SK-N-SH (cell line): ENCODE data around the gene NRBF2. TPM values are rescaled to one million over a fixed set of nuclear protein-coding genes. Genes with fewer than 3 reads are reported as not detected.

Experiments
- CTCF ChIA-PET: fragments of 300-600, 350-600 bp; formaldehyde crosslinking; extraction: SDS; loops from one replicate; lab custom pipeline; 2021; lab: Yijun Ruan, JAX
- POLR2A ChIA-PET: fragments of 350-600 bp; sonication (Branson Sonifier 250); formaldehyde crosslinking; extraction: SDS; loops from one replicate; lab custom pipeline; 2020; ENCODE audit warnings: antibody characterized with exemption, inconsistent platforms; lab: Yijun Ruan, JAX
- DNase-seq: peaks from one replicate; pipeline ENCODE4 v3.0.0; 2012
- H2AFZ ChIP-seq: fragments of 200-600 bp; sonication (generic); 2 replicates; pipeline ENCODE4 v1.8.1; 2016; ENCODE audit warnings: antibody characterized with exemption, mild to moderate bottlenecking, low read depth
- H3F3A ChIP-seq: fragments of 200-600 bp; sonication (generic); replicated peaks from 2 replicates; pipeline ENCODE3; 2016; ENCODE audit warnings: antibody characterized with exemption, mild to moderate bottlenecking; ENCODE audit not compliant: insufficient read depth
- H3K27ac ChIP-seq, 2 experiments: fragments of 200-500 bp in 1 of 2; fragments of 200-600 bp in 1 of 2; sonication (Bioruptor generic) in 1 of 2; sonication (generic), shearing (Covaris generic) in 1 of 2; 2 replicates each; pipeline versions ENCODE4 v1.5.1 to v1.6.1; 2014 to 2016; ENCODE audit warnings: low read depth in 2 of 2, inconsistent platforms in 1 of 2, low read length in 1 of 2, mild to moderate bottlenecking in 1 of 2, mixed read lengths in 1 of 2
- H3K27me3 ChIP-seq: fragments of 200-600 bp; sonication (generic), shearing (Covaris generic); 2 replicates; pipeline ENCODE4 v1.6.1; 2016; ENCODE audit warnings: mixed run types; ENCODE audit not compliant: insufficient read depth
- H3K36me3 ChIP-seq, 2 experiments: fragments of 200-500 bp in 1 of 2; fragments of 200-600 bp in 1 of 2; sonication (Bioruptor generic) in 1 of 2; sonication (generic) in 1 of 2; replicated peaks in 1 of 2; 2 replicates each; pipeline versions ENCODE3 to v1.5.1; 2014 to 2016; ENCODE audit warnings: low read length in 1 of 2, mild to moderate bottlenecking in 1 of 2; ENCODE audit not compliant: insufficient read depth in 2 of 2, control insufficient read depth in 1 of 2
- H3K4me1 ChIP-seq, 2 experiments: fragments of 200-500 bp in 1 of 2; fragments of 200-600 bp in 1 of 2; sonication (Bioruptor generic) in 1 of 2; sonication (generic), shearing (Covaris generic) in 1 of 2; 2 replicates each; pipeline versions ENCODE4 v1.5.1 to v1.6.1; 2014 to 2016; ENCODE audit warnings: low read depth in 1 of 2, low read length in 1 of 2, mixed run types in 1 of 2; ENCODE audit not compliant: insufficient read depth in 2 of 2, control insufficient read depth in 1 of 2
- H3K4me2 ChIP-seq: fragments of 200-600 bp; sonication (generic), shearing (Covaris generic); 2 replicates; pipeline ENCODE4 v1.6.1; 2017; ENCODE audit warnings: mixed run types
- H3K4me3 ChIP-seq, 2 experiments: fragments of 200-500 bp in 1 of 2; fragments of 200-600 bp in 1 of 2; sonication (Bioruptor generic) in 1 of 2; sonication (generic), shearing (Covaris generic) in 1 of 2; 2 replicates each; pipeline versions ENCODE4 v1.5.1 to v1.8.1; 2014 to 2016; ENCODE audit warnings: low read depth in 2 of 2, inconsistent platforms in 1 of 2, low read length in 1 of 2, mild to moderate bottlenecking in 1 of 2, mixed read lengths in 1 of 2, moderate library complexity in 1 of 2
- H3K79me2 ChIP-seq: fragments of 200-600 bp; sonication (generic); 2 replicates; pipeline ENCODE4 v1.8.1; 2017; ENCODE audit warnings: mild to moderate bottlenecking; ENCODE audit not compliant: insufficient read depth
- H3K9ac ChIP-seq: fragments of 200-600 bp; sonication (generic); 2 replicates; pipeline ENCODE4 v1.6.1; 2017; ENCODE audit warnings: mixed run types
- H3K9me2 ChIP-seq: fragments of 200-600 bp; sonication (generic); 2 replicates; pipeline ENCODE4 v1.6.1; 2017; ENCODE audit warnings: mixed run types
- H3K9me3 ChIP-seq: fragments of 200-600 bp; sonication (generic); 2 replicates; pipeline ENCODE4 v1.6.1; 2017; ENCODE audit warnings: mixed run types, mild to moderate bottlenecking, moderate library complexity
- H4K20me1 ChIP-seq: fragments of 200-600 bp; sonication (generic); 2 replicates; pipeline ENCODE4 v1.6.1; 2017; ENCODE audit warnings: mild to moderate bottlenecking, mixed run types; ENCODE audit not compliant: insufficient read depth
- CHD2 ChIP-seq: fragments of 150-350 bp; IDR thresholded peaks from 2 replicates; pipeline ENCODE4 v1.6.1; 2018; ENCODE audit warnings: low read length; ENCODE audit not compliant: partially characterized antibody
- CTCF ChIP-seq: fragments of 200-600 bp; sonication (generic); IDR thresholded peaks from 2 replicates; pipeline ENCODE4 v1.6.1; 2017; ENCODE audit warnings: antibody characterized with exemption, mild to moderate bottlenecking, moderate library complexity
- EP300 ChIP-seq, 2 experiments: IDR thresholded peaks; 2 replicates each; pipeline versions ENCODE4 v1.4.0 to v1.6.1; 2012; ENCODE audit warnings: borderline replicate concordance in 1 of 2, low read depth in 1 of 2, low read length in 1 of 2
- FOSL2 ChIP-seq: IDR thresholded peaks from 2 replicates; pipeline ENCODE4 v1.4.0; 2012; ENCODE audit warnings: low read depth, mild to moderate bottlenecking, moderate library complexity, borderline replicate concordance
- FOXJ3 ChIP-seq: sonication (generic); formaldehyde crosslinking; IDR thresholded peaks from 2 replicates; pipeline ENCODE4 v1.5.1; 2020; ENCODE audit warnings: mild to moderate bottlenecking, missing genetic modification reagents
- GABPA ChIP-seq: IDR thresholded peaks from 2 replicates; pipeline ENCODE4 v1.4.0; 2012; ENCODE audit warnings: low read depth, mild to moderate bottlenecking
- GATA2 ChIP-seq: sonication (generic); formaldehyde crosslinking; IDR thresholded peaks from 2 replicates; pipeline ENCODE4 v1.5.0; 2020; ENCODE audit warnings: mild to moderate bottlenecking, missing genetic modification reagents
- MEF2A ChIP-seq: IDR thresholded peaks from 2 replicates; pipeline ENCODE4 v1.4.0; 2012; ENCODE audit warnings: low read depth, borderline replicate concordance
- MXI1 ChIP-seq: IDR thresholded peaks from 2 replicates; pipeline ENCODE4 v1.6.1; 2012; ENCODE audit warnings: mild to moderate bottlenecking, low read depth, low read length, improper control_type of control experiment
- NFIC ChIP-seq: IDR thresholded peaks from 2 replicates; pipeline ENCODE4 v1.4.0; 2012; ENCODE audit warnings: borderline replicate concordance
- NRF1 ChIP-seq: IDR thresholded peaks from 2 replicates; pipeline ENCODE4 v1.6.1; 2012; ENCODE audit warnings: low read depth, mild to moderate bottlenecking, low read length
- POLR2AphosphoS5 ChIP-seq: IDR thresholded peaks from 2 replicates; pipeline ENCODE4 v1.6.1; 2012; ENCODE audit warnings: low read depth, low read length
- RFX5 ChIP-seq: IDR thresholded peaks from 2 replicates; pipeline ENCODE4 v1.6.1; 2012; ENCODE audit warnings: mild to moderate bottlenecking, improper control_type of control experiment, low read length
- RXRA ChIP-seq: IDR thresholded peaks from 2 replicates; pipeline ENCODE4 v1.4.0; 2012; ENCODE audit warnings: low read depth, mild to moderate bottlenecking, borderline replicate concordance
- SIN3A ChIP-seq: IDR thresholded peaks from 2 replicates; pipeline ENCODE4 v1.6.1; 2012; ENCODE audit warnings: low read depth, mild to moderate bottlenecking, low read length, moderate library complexity, borderline replicate concordance
- SMC3 ChIP-seq: IDR thresholded peaks from 2 replicates; pipeline ENCODE4 v1.6.1; 2012; ENCODE audit warnings: low read depth, low read length, improper control_type of control experiment
- TEAD4 ChIP-seq: IDR thresholded peaks from 2 replicates; pipeline ENCODE4 v1.4.0; 2012; ENCODE audit warnings: mild to moderate bottlenecking, borderline replicate concordance; ENCODE audit not compliant: insufficient read depth
- USF2 ChIP-seq: fragments of 150-350 bp; IDR thresholded peaks from 2 replicates; pipeline ENCODE4 v1.6.1; 2017; ENCODE audit warnings: antibody characterized with exemption, low read length, low read depth, borderline replicate concordance
- YY1 ChIP-seq: IDR thresholded peaks from 2 replicates; pipeline ENCODE4 v1.4.0; 2012; ENCODE audit warnings: low read depth, mild to moderate bottlenecking
- polyA plus RNA-seq, 3 experiments: library from polyadenylated mRNA; depleted of rRNA; stranded (reverse); fragments of >200 nt; gene quantifications; 2 replicates each; pipeline ENCODE4 v1.2.3, GENCODE V29; 2012
- TF ChIP-seq, protein P1 (sequence below): IDR thresholded peaks from 2 replicates; pipeline ENCODE4 v1.6.1; 2012; ENCODE audit warnings: mild to moderate bottlenecking, low read depth, low read length, moderate library complexity
- TF ChIP-seq, protein P2 (sequence below): fragments of 150-350 bp; IDR thresholded peaks from 2 replicates; pipeline ENCODE4 v1.6.1; 2016; ENCODE audit warnings: mild to moderate bottlenecking, low read depth, low read length

The NRBF2 gene
- polyA plus RNA-seq, 1 of the 3 experiments (the other 2 are of a cell fraction): 8.9 TPM

DNA sequence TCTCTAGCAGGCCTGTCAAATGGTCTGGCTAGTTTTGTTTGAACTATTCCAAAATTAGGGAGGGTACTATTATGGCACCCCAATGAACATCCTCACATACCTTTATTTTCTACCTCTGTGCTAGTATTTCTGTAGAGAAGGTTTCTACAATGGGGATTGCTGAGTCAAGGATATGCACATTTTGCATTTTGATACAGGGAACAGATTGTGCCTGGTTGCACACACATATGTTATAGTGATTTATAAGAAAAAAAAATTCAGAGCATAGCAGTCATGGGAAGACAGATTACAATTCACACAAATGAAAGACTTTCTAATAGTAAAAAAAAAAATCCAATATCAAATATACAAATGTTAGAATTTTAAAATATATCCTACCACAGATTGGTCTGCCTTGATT is 14.1 kb upstream of the NRBF2 start:
- Histone ChIP-seq H3F3A (no peaks in the 10 kb centered on the region), H3K36me3 (no peaks in the 10 kb centered on the region), H4K20me1 (no peaks in the 10 kb centered on the region), H3K79me2 (no peaks in the 10 kb centered on the region), H3K9ac (no peak overlapping the region), H3K9me2 (no peaks in the 10 kb centered on the region), H3K4me2 (no peak overlapping the region), H3K27me3 (no peaks in the 10 kb centered on the region), H3K4me3 (no peak overlapping the region), H2AFZ (no peak overlapping the region)
- ChIA-PET CTCF (no interaction called here), POLR2A (interaction anchor here (0.6 kb wide), 1 partner anchor 510 kb away, joined by 3 read pairs; no protein-coding TSS in a partner anchor)
- no peak for DNase-seq
- TF ChIP-seq, protein P1, sequence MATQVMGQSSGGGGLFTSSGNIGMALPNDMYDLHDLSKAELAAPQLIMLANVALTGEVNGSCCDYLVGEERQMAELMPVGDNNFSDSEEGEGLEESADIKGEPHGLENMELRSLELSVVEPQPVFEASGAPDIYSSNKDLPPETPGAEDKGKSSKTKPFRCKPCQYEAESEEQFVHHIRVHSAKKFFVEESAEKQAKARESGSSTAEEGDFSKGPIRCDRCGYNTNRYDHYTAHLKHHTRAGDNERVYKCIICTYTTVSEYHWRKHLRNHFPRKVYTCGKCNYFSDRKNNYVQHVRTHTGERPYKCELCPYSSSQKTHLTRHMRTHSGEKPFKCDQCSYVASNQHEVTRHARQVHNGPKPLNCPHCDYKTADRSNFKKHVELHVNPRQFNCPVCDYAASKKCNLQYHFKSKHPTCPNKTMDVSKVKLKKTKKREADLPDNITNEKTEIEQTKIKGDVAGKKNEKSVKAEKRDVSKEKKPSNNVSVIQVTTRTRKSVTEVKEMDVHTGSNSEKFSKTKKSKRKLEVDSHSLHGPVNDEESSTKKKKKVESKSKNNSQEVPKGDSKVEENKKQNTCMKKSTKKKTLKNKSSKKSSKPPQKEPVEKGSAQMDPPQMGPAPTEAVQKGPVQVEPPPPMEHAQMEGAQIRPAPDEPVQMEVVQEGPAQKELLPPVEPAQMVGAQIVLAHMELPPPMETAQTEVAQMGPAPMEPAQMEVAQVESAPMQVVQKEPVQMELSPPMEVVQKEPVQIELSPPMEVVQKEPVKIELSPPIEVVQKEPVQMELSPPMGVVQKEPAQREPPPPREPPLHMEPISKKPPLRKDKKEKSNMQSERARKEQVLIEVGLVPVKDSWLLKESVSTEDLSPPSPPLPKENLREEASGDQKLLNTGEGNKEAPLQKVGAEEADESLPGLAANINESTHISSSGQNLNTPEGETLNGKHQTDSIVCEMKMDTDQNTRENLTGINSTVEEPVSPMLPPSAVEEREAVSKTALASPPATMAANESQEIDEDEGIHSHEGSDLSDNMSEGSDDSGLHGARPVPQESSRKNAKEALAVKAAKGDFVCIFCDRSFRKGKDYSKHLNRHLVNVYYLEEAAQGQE: no peak
- no peak for TF ChIP-seq GATA2 (CRISPR knock-in tag)
- no peak for TF ChIP-seq CTCF
- no peak for TF ChIP-seq NRF1
- TF ChIP-seq, all 33 proteins: peak for 0
- Histone ChIP-seq H3K9me3 (no peaks in the 10 kb centered on the region), H3K27ac (no peak overlapping the region), H3K4me1 (peaks cover 0 to 7% of the 10 kb centered on the region in 2 experiments; a peak in 1 of 4 replicates)

- H3K9ac ChIP-seq: no peak overlapping the region
- H3K4me3 ChIP-seq: no peak overlapping the region
- H3K27me3 ChIP-seq: no peaks in the 10 kb centered on the region
- CTCF ChIA-PET: no interaction called here
- no peaks in the 10 kb centered on the region for H4K20me1 ChIP-seq
- no peak for DNase-seq
- peak overlapping the region in 1 of 2 experiments; percentile 23; a peak in 1 of 4 replicates for H3K27ac ChIP-seq
- POLR2A ChIA-PET: no interaction called here
- H3K79me2 ChIP-seq: no peaks in the 10 kb centered on the region
- H3K9me2 ChIP-seq: no peaks in the 10 kb centered on the region
- H3K4me2 ChIP-seq: peak overlapping the region; percentile 23
- H3K36me3 ChIP-seq: no peaks in the 10 kb centered on the region
- 0 out of 4 replicates have a peak, but pooled peaks cover 0 to 4% of the 10 kb centered on the region in 2 experiments for H3K4me1 ChIP-seq
- no peaks in the 10 kb centered on the region for H3K9me3 ChIP-seq
- peak overlapping the region; percentile 51; the same call in 1 of the 2 replicates for H2AFZ ChIP-seq
- no peaks in the 10 kb centered on the region for H3F3A ChIP-seq
- TF ChIP-seq TEAD4 (0 out of 2 replicates have a peak, but pooled peaks have one; percentile 22), SMC3 (no peak), GABPA (no peak), FOSL2 (peak; percentile 62; the same call in 1 of the 2 replicates), RFX5 (no peak), MXI1 (no peak), SIN3A (no peak), YY1 (no peak), RXRA (no peak), USF2 (no peak), NFIC (peak; percentile 31; the same call in 1 of the 2 replicates), CHD2 (no peak), MEF2A (no peak), FOXJ3 (CRISPR knock-in tag) (no peak), EP300 (IDR thresholded peaks at IDR 0.05; ENCODE audit: borderline replicate concordance in 1 of 2, low read depth in 1 of 2, low read length in 1 of 2) (peak in 1 of 2 experiments; percentile 37; a peak in 1 of 4 replicates), POLR2AphosphoS5 (no peak; the same call in 1 of the 2 replicates)
- TF ChIP-seq, protein P2, sequence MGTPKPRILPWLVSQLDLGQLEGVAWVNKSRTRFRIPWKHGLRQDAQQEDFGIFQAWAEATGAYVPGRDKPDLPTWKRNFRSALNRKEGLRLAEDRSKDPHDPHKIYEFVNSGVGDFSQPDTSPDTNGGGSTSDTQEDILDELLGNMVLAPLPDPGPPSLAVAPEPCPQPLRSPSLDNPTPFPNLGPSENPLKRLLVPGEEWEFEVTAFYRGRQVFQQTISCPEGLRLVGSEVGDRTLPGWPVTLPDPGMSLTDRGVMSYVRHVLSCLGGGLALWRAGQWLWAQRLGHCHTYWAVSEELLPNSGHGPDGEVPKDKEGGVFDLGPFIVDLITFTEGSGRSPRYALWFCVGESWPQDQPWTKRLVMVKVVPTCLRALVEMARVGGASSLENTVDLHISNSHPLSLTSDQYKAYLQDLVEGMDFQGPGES: no peak
Observed at GRCh38 chr10:63120554-63120953, 12.6 kb upstream of the NRBF2 start.
